Mucosa of stomach (tissue), 1 donor: ENCODE data around the gene APLF.
"Not testable (repeated sequence)": the region's sequence is repeated elsewhere in the genome, so short reads cannot be mapped to it uniquely, and the experiment has no call there.

Experiments used
- H3K27me3 ChIP-seq: one replicate; pipeline ENCODE4 v1.7.0; 2013; ENCODE audit warnings: mild to moderate bottlenecking, low read length; ENCODE audit not compliant: control insufficient read depth, insufficient read depth
- H3K36me3 ChIP-seq: one replicate; pipeline ENCODE4 v1.7.0; 2013; ENCODE audit warnings: low read length; ENCODE audit not compliant: control insufficient read depth, insufficient read depth
- H3K4me1 ChIP-seq: one replicate; pipeline ENCODE4 v1.7.0; 2013; ENCODE audit warnings: mild to moderate bottlenecking, low read length; ENCODE audit not compliant: control insufficient read depth, insufficient read depth
- H3K4me3 ChIP-seq: one replicate; pipeline ENCODE4 v1.7.0; 2013; ENCODE audit warnings: low read length
- H3K9ac ChIP-seq: one replicate; pipeline ENCODE4 v1.7.0; 2013; ENCODE audit warnings: mild to moderate bottlenecking, low read length, moderate library complexity
- H3K9me3 ChIP-seq: one replicate; pipeline ENCODE4 v1.7.0; 2013; ENCODE audit warnings: mild to moderate bottlenecking, low read length, moderate library complexity; ENCODE audit not compliant: control insufficient read depth
- donor health status: Pancreatic carcinoma.

The APLF gene

GRCh38 chr2:68468801-68469200, 1.4 kb downstream of the APLF start:
- Histone ChIP-seq H3K4me3 (no peak overlapping the region), H3K36me3 (no peaks in the 10 kb centered on the region), H3K9me3 (no peaks in the 10 kb centered on the region), H3K9ac (no peak overlapping the region), H3K4me1 (peaks cover 7% of the 10 kb centered on the region), H3K27me3 (no peaks in the 10 kb centered on the region)

GRCh38 chr2:68469935-68470334, 2.5 kb downstream of the APLF start:
- H3K4me1 ChIP-seq: peaks cover 7% of the 10 kb centered on the region
- no peaks in the 10 kb centered on the region for H3K9me3 ChIP-seq
- no peaks in the 10 kb centered on the region for H3K27me3 ChIP-seq

DNA sequence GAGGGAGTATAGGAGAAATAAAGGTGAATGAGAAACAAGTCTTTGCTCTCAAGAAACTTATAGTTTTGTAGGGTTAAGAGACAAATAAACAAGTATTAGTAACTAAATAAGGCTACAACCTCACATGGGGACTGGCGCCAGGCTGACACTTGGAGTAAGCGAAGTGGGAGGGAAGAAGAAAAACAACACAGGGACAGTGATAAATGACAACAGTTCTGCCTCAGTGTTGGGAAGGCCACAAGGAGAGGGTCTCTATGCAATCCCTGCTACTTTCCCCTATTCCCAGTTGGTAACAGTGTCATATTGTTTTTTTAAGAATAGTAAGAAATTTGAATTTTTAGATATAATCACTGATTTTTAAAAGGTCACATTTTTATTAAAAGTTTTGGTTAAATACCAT, 4.0 kb downstream of the APLF start:
- Histone ChIP-seq H3K36me3 (no peaks in the 10 kb centered on the region), H3K9me3 (no peaks in the 10 kb centered on the region), H3K9ac (no peak overlapping the region), H3K27me3 (no peaks in the 10 kb centered on the region), H3K4me3 (no peak overlapping the region), H3K4me1 (no peaks in the 10 kb centered on the region)

More at GRCh38 chr2:68469935-68470334, 2.5 kb downstream of the APLF start:
- H3K36me3 ChIP-seq: no peaks in the 10 kb centered on the region
- H3K4me3 ChIP-seq: no peak overlapping the region
- H3K9ac ChIP-seq: no peak overlapping the region

- H3K36me3 ChIP-seq: no peaks in the 10 kb centered on the region
- no peak overlapping the region for H3K9ac ChIP-seq
- no peaks in the 10 kb centered on the region for H3K4me1 ChIP-seq
- H3K27me3 ChIP-seq: no peaks in the 10 kb centered on the region
- no peaks in the 10 kb centered on the region for H3K9me3 ChIP-seq
- no peak overlapping the region for H3K4me3 ChIP-seq
Measured at GRCh38 chr2:68472796-68473414, 5.5 kb downstream of the APLF start.

DNA sequence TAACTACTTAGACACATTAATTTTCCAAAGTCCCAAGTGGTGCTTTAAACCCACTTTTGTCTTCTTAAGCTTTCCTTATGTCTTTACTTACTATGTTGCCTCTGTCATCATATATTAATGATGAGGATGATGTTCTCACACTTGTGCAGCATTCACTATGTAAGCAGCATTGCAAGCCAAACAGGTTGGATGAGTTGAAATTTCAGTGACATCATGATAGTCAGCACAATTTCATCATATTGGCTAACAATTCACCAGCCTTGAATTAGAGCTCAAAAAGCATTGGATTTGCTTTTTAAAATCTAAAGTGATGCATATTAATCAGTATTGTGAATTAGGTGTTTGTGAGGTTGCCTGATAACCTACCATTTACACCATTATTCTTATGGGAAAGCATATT, 7.7 kb downstream of the APLF start:
- Histone ChIP-seq H3K4me3 (no peak overlapping the region), H3K9ac (no peak overlapping the region), H3K9me3 (no peaks in the 10 kb centered on the region), H3K4me1 (no peaks in the 10 kb centered on the region), H3K36me3 (no peaks in the 10 kb centered on the region), H3K27me3 (no peaks in the 10 kb centered on the region)

GRCh38 chr2:68475576-68475975, 8.2 kb downstream of the APLF start:
- Histone ChIP-seq H3K4me1 (no peaks in the 10 kb centered on the region), H3K27me3 (no peaks in the 10 kb centered on the region), H3K9ac (no peak overlapping the region), H3K36me3 (no peaks in the 10 kb centered on the region), H3K4me3 (no peak overlapping the region), H3K9me3 (no peaks in the 10 kb centered on the region)

GRCh38 chr2:68476454-68476853, 9.1 kb downstream of the APLF start:
- no peak overlapping the region for H3K9ac ChIP-seq
- H3K36me3 ChIP-seq: no peaks in the 10 kb centered on the region
- no peaks in the 10 kb centered on the region for H3K9me3 ChIP-seq
- no peaks in the 10 kb centered on the region for H3K27me3 ChIP-seq
- H3K4me1 ChIP-seq: no peaks in the 10 kb centered on the region
- no peak overlapping the region for H3K4me3 ChIP-seq

DNA sequence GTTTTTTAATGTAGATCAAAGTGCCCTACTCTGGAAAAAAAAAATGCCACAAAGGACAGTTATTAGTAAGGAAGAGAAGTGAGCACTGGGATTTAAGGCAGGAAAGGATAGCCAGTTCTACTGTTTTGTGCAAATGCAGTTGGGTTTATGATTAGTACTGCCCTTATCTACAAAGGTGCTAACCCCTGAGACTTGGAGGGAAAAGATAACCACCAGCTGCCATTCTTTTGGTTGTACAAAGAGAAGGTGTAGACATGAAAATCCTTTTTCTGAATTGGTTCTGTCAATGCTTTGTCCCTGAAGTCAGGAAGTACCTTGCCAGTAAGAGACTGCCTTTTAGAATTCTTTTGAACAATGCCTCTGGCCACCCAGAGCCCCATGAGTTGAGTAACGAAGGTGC, 11.3 kb downstream of the APLF start:
- H3K4me1 ChIP-seq: no peaks in the 10 kb centered on the region
- H3K36me3 ChIP-seq: no peaks in the 10 kb centered on the region
- H3K4me3 ChIP-seq: no peak overlapping the region
- H3K9ac ChIP-seq: no peak overlapping the region
- no peaks in the 10 kb centered on the region for H3K27me3 ChIP-seq
- no peaks in the 10 kb centered on the region for H3K9me3 ChIP-seq

DNA sequence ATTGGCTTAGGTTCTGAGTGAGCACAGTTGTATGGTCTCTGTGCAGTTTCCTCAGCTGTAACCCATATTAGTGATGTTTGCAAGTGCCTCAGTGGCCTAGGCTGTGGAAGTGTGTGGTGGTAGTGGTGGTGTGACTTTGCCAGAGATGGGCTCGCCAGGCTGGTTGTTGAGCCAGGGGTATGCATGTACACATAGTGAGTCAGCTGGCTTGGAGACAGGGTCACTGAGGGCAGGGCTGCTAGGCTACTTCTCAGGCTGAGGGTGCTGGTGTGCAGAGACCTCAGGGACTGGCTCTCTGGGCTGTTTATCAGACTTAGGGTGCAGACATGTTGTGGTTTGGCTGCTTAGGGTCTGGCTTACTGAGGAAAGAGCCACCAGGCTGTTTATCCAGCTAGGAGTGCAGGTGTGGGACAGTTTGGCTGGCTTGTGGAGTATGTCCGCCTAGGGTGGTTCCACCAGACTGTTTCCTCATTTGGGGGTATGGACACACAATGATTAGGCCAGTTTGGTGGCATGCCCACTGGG, 15.0 kb downstream of the APLF start:
- H3K4me3 ChIP-seq: no peak overlapping the region
- H3K9me3 ChIP-seq: no peaks in the 10 kb centered on the region
- no peaks in the 10 kb centered on the region for H3K27me3 ChIP-seq
- H3K9ac ChIP-seq: no peak overlapping the region
- H3K36me3 ChIP-seq: no peaks in the 10 kb centered on the region
- no peaks in the 10 kb centered on the region for H3K4me1 ChIP-seq

DNA sequence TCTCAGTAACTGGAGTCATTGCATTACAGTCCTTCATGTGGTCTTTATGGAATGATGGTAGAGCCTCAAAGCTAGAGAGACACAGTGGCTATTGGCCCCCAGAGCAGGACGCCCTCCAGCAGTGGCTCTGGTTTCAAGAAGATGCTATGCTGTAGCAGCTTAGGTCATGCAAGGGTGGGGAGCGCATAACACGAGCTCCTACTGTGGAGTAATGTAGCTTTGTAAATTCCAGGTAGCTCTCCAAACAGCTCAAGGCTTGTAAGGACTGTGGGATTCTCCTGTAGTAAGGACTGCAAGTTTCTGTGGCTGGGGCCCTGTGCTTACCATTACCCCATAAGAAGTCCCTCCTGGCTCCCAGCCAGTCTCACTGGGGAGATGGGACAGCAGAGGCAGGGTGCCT, 15.6 kb downstream of the APLF start:
- Histone ChIP-seq H3K4me1 (no peaks in the 10 kb centered on the region), H3K4me3 (no peak overlapping the region), H3K9ac (no peak overlapping the region), H3K27me3 (no peaks in the 10 kb centered on the region), H3K9me3 (no peaks in the 10 kb centered on the region), H3K36me3 (no peaks in the 10 kb centered on the region)

- Histone ChIP-seq H3K4me3 (no peak overlapping the region), H3K9me3 (no peaks in the 10 kb centered on the region), H3K36me3 (no peaks in the 10 kb centered on the region), H3K4me1 (peaks cover 4% of the 10 kb centered on the region), H3K27me3 (no peaks in the 10 kb centered on the region), H3K9ac (no peak overlapping the region)
Measured at GRCh38 chr2:68487773-68488355, 20.5 kb downstream of the APLF start.

- H3K27me3 ChIP-seq, H3K9me3 ChIP-seq, H3K36me3 ChIP-seq, H3K9ac ChIP-seq, H3K4me1 ChIP-seq, H3K4me3 ChIP-seq: not testable (repeated sequence)
Measured at GRCh38 chr2:68488605-68489004, 21.2 kb downstream of the APLF start.
